Neural crest cell (in vitro differentiated cells): ENCODE data around the gene ZNF264. TPM values are rescaled to one million over a fixed set of nuclear protein-coding genes. Genes with fewer than 3 reads are reported as not detected.

ENCODE experiments used
- DNase-seq: peaks from one replicate; pipeline ENCODE4 v3.0.0; 2021; ENCODE audit warnings: low read depth, mixed read lengths, low spot score
- H3K27ac Mint-ChIP-seq: one replicate; pipeline ENCODE4 v1.8.0; 2021; ENCODE audit warnings: mild to moderate bottlenecking, mixed read lengths; ENCODE audit not compliant: unreplicated experiment
- H3K27me3 Mint-ChIP-seq: 2 replicates; pipeline ENCODE4 v1.8.0; 2021; ENCODE audit warnings: low read depth, mild to moderate bottlenecking, mixed read lengths
- H3K36me3 Mint-ChIP-seq: 2 replicates; pipeline ENCODE4 v1.8.0; 2021; ENCODE audit warnings: low read depth, mild to moderate bottlenecking, mixed read lengths
- H3K4me1 Mint-ChIP-seq: 2 replicates; pipeline ENCODE4 v1.8.0; 2021; ENCODE audit warnings: mixed read lengths
- H3K4me3 Mint-ChIP-seq: one replicate; pipeline ENCODE4 v1.8.0; 2021; ENCODE audit warnings: mild to moderate bottlenecking, mixed read lengths
- H3K9me3 Mint-ChIP-seq: 2 replicates; pipeline ENCODE4 v1.8.0; 2021; ENCODE audit warnings: mixed read lengths
- total RNA-seq: library from RNA; stranded (reverse); gene quantifications from 2 replicates; pipeline ENCODE4 v1.2.1, GENCODE V29; 2021
- TF ChIP-seq, protein P1 (sequence below): fragments of 200-600 bp; sonication (generic); conservative IDR thresholded peaks from 2 replicates; pipeline ENCODE4 v1.5.0; 2021; ENCODE audit warnings: antibody characterized with exemption, mild to moderate bottlenecking

Gene ZNF264
- total RNA-seq, 1 donor from 2014 or later = 35.9 TPM

GRCh38 chr19:57202160-57202559 is 10.9 kb downstream of the ZNF264 start:
- Mint-ChIP-seq H3K9me3 (no peaks in the 10 kb centered on the region), H3K4me1 (no peaks in the 10 kb centered on the region), H3K36me3 (peaks cover 38% of the 10 kb centered on the region), H3K4me3 (no peak overlapping the region), H3K27me3 (no peaks in the 10 kb centered on the region), H3K27ac (no peak overlapping the region)
- no peak for DNase-seq
- TF ChIP-seq, protein P1, sequence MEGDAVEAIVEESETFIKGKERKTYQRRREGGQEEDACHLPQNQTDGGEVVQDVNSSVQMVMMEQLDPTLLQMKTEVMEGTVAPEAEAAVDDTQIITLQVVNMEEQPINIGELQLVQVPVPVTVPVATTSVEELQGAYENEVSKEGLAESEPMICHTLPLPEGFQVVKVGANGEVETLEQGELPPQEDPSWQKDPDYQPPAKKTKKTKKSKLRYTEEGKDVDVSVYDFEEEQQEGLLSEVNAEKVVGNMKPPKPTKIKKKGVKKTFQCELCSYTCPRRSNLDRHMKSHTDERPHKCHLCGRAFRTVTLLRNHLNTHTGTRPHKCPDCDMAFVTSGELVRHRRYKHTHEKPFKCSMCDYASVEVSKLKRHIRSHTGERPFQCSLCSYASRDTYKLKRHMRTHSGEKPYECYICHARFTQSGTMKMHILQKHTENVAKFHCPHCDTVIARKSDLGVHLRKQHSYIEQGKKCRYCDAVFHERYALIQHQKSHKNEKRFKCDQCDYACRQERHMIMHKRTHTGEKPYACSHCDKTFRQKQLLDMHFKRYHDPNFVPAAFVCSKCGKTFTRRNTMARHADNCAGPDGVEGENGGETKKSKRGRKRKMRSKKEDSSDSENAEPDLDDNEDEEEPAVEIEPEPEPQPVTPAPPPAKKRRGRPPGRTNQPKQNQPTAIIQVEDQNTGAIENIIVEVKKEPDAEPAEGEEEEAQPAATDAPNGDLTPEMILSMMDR = no peak

DNA sequence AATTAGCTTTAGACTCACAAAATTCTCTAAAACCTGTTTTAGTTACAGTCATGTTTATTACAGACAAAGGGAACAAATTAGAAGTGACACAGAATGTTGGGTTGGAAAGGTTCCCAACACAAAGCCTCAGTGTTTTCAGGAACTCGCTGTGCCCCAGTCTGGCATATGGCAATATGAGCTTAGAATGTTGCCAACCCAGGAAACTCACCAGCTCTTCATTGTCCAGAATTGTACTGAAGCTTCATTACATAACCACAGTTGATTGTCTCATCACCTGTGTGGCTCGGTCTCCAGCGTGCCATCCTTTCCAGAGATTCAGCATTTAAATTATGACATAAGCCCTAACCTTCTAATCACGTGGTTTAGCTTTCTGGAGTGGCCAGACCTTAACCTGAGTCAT is 19.1 kb downstream of the ZNF264 start:
- Mint-ChIP-seq H3K9me3 (no peaks in the 10 kb centered on the region), H3K27ac (no peak overlapping the region), H3K27me3 (no peaks in the 10 kb centered on the region), H3K4me3 (no peak overlapping the region), H3K4me1 (no peaks in the 10 kb centered on the region), H3K36me3 (peaks cover 32% of the 10 kb centered on the region)
- TF ChIP-seq, protein P1 = no peak
- no peak for DNase-seq

- Mint-ChIP-seq H3K4me1 (no peaks in the 10 kb centered on the region), H3K9me3 (no peaks in the 10 kb centered on the region), H3K27ac (no peak overlapping the region), H3K4me3 (no peak overlapping the region), H3K36me3 (peaks cover 30% of the 10 kb centered on the region), H3K27me3 (no peaks in the 10 kb centered on the region)
- TF ChIP-seq, protein P1 = no peak
- no peak for DNase-seq
Measured at GRCh38 chr19:57212109-57212508, 20.8 kb downstream of the ZNF264 start.

GRCh38 chr19:57227502-57227901 is 36.2 kb downstream of the ZNF264 start:
- no peak for DNase-seq
- TF ChIP-seq, protein P1 = no peak
- H3K4me1 Mint-ChIP-seq = no peaks in the 10 kb centered on the region
- no peak overlapping the region for H3K27ac Mint-ChIP-seq
- H3K4me3 Mint-ChIP-seq = no peak overlapping the region
- no peaks in the 10 kb centered on the region for H3K9me3 Mint-ChIP-seq
- H3K27me3 Mint-ChIP-seq = peaks cover 15% of the 10 kb centered on the region
- no peaks in the 10 kb centered on the region for H3K36me3 Mint-ChIP-seq

- Mint-ChIP-seq H3K4me3 (no peak overlapping the region), H3K36me3 (no peaks in the 10 kb centered on the region)
Measured at GRCh38 chr19:57231686-57232085, 40.4 kb downstream of the ZNF264 start.

More at GRCh38 chr19:57231686-57232085, 40.4 kb downstream of the ZNF264 start:
- DNase-seq = no peak
- TF ChIP-seq, protein P1 = no peak
- Mint-ChIP-seq H3K27me3 (peaks cover 9% of the 10 kb centered on the region), H3K9me3 (no peaks in the 10 kb centered on the region), H3K27ac (no peak overlapping the region), H3K4me1 (no peaks in the 10 kb centered on the region)
